Measurements from ENCODE around the gene XCR1. TPM values are rescaled to one million over a fixed set of nuclear protein-coding genes. Genes with fewer than 3 reads are reported as not detected.

Gene XCR1
- total and polyA plus RNA-seq, 9 of the 15 experiments (the other 6 are each of a cell fraction or from before 2014, with no cell fraction given), result not detected

DNA sequence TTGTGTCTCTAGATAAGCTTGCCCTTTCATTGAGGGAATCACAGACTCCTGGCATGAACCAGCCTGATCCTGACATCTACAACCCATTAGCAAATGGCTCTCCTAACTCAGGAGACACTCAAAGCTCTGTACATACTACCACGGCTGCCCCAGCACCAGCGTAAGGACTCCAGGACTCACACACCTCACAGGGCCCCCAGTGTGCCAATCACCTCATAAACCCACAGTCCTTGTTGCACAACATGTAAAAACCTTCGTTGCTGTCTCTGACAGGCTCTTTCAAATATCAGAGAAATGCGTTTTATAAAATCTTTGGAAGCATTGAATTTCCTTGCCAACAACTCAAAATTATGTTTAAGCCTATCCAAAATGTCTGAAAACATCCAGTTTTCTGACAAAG is 38.9 kb downstream of the XCR1 start (continued):
- TF ChIP-seq ZNF551 (CRISPR knock-in tag; IDR thresholded peaks at IDR 0.05) (no peak), GTF2F1 (IDR thresholded peaks at IDR 0.05; ENCODE audit: low read depth, low read length) (no peak), NR2C1 (IDR thresholded peaks at IDR 0.05) (no peak), NR2C1 (tag; IDR thresholded peaks at IDR 0.05) (no peak), ZFPM2 (CRISPR knock-in tag; IDR thresholded peaks at IDR 0.05) (no peak), LARP7 (IDR thresholded peaks at IDR 0.05) (no peak), SUPT5H (IDR thresholded peaks at IDR 0.05) (no peak)
- TF ChIP-seq, protein P1, sequence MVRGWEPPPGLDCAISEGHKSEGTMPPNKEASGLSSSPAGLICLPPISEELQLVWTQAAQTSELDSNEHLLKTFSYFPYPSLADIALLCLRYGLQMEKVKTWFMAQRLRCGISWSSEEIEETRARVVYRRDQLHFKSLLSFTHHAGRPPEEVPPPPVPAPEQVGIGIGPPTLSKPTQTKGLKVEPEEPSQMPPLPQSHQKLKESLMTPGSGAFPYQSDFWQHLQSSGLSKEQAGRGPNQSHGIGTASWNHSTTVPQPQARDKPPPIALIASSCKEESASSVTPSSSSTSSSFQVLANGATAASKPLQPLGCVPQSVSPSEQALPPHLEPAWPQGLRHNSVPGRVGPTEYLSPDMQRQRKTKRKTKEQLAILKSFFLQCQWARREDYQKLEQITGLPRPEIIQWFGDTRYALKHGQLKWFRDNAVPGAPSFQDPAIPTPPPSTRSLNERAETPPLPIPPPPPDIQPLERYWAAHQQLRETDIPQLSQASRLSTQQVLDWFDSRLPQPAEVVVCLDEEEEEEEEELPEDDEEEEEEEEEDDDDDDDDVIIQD (CRISPR knock-in tag; IDR thresholded peaks at IDR 0.05), result no peak

DNA sequence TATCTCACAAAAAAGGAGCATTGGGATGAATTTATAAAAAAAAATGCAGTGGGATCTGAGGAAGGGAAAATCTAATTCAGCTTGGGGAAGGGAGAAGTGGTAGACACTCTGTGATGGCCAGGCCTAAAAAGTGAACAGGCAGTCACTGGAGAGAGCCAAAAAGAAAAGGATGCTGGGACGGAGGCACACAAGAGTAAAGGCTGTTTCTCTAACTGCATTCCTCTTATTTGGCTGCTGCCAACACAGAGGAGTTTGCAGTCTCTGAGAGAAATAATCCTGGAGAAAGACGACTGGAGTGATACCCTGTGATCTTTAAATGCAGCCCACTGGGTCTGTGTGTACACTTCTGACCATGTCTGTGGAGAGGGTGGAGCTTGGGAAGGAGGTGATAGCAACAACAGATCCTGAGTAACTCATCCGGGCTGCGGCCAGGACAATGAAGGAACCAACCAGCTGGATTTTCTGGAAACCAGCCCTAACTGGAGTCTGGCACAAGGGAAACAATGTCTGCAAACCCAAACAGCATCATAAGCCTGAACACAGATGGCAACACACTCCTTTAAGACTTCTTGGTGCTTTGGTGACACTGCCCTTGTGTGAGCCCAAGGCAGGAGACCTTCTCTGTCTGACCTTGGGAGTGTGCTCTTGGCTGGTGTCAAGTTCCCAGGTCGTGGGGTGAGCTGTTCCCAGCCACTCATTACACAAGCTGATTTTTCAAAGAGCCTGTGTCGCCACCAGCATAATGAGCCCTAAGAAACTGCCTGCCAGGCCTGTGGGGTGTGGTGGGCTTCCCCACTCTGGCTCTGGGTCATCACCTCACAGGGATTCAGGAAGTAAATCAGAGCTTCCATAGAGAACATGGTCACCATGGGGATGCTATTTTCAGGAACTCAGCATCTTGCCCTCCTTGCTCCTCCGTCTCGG is 39.7 kb downstream of the XCR1 start:
- Histone ChIP-seq H3K27me3 (ENCODE audit: control insufficient read depth in 2 of 2, insufficient read depth in 2 of 2, low read length in 2 of 2) (no peaks in the 10 kb centered on the region), H3K27ac (ENCODE audit: extremely low read depth, low read depth, low read length) (no peak overlapping the region), H3K4me2 (ENCODE audit: insufficient read depth, low read length) (no peak overlapping the region; the same call in 1 of the 2 replicates), H3K36me3 (ENCODE audit: control insufficient read depth, insufficient read depth, low read length) (peaks cover 37% of the 10 kb centered on the region), H3K9me1 (ENCODE audit: control insufficient read depth, insufficient read depth, low read length) (peaks cover 12% of the 10 kb centered on the region), H3K4me1 (replicated peaks in 1 of 2; ENCODE audit: control insufficient read depth in 2 of 2, insufficient read depth in 2 of 2, low read length in 2 of 2) (peaks cover 17 to 41% of the 10 kb centered on the region in 2 experiments), H3K9ac (ENCODE audit: insufficient read depth in 1 of 2, low read depth in 2 of 2, low read length in 2 of 2) (peak overlapping the region in 1 of 2 experiments; percentile 39; a peak in 1 of 4 replicates), H4K20me1 (replicated peaks; ENCODE audit: control insufficient read depth, insufficient read depth, low read length) (peaks cover 27% of the 10 kb centered on the region), H2AFZ (ENCODE audit: low read depth, low read length) (no peak overlapping the region), H3K9me3 (replicated peaks; ENCODE audit: control insufficient read depth, insufficient read depth, low read depth, low read length) (no peaks in the 10 kb centered on the region), H3K79me2 (ENCODE audit: control insufficient read depth, insufficient read depth, low read length) (peaks cover 63% of the 10 kb centered on the region), H3K4me3 (no peak overlapping the region)
- ChIA-PET POLR2A (interaction anchor here (0.6 to 1.3 kb wide), 3 partner anchors 18 to 673 kb away, joined by 3 to 4 read pairs (median 3); no protein-coding TSS in a partner anchor), CTCF (ENCODE audit: low intra/inter-chr PET ratio) (no interaction called here)
- in situ Hi-C loops (cut with MboI) (no loop called here), intact Hi-C loops (cut with micrococcal nuclease) (no loop called here)
- FAIRE-seq (no peak), ATAC-seq (no peak), DNase-seq (ENCODE audit: extremely low read depth in 1 of 4, low spot score in 3 of 4) (no peak)
- TF ChIP-seq, protein P2, sequence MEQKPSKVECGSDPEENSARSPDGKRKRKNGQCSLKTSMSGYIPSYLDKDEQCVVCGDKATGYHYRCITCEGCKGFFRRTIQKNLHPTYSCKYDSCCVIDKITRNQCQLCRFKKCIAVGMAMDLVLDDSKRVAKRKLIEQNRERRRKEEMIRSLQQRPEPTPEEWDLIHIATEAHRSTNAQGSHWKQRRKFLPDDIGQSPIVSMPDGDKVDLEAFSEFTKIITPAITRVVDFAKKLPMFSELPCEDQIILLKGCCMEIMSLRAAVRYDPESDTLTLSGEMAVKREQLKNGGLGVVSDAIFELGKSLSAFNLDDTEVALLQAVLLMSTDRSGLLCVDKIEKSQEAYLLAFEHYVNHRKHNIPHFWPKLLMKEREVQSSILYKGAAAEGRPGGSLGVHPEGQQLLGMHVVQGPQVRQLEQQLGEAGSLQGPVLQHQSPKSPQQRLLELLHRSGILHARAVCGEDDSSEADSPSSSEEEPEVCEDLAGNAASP (IDR thresholded peaks at IDR 0.05), result no peak
- TF ChIP-seq ZNF174 (CRISPR knock-in tag; IDR thresholded peaks at IDR 0.05) (no peak), KDM2B (CRISPR knock-in tag; IDR thresholded peaks at IDR 0.05) (no peak), MTA3 (IDR thresholded peaks at IDR 0.05; ENCODE audit: borderline replicate concordance) (no peak)
- 60% methylated on average over 8 of the region's 8 CpGs for WGBS (ENCODE audit: insufficient coverage, low coverage, missing lambda C conversion rate)
- BruUV-seq (replicated peaks), result no TSS peak

Measured in K562 (cell line).